Nephron progenitor cell (in vitro differentiated cells): ENCODE results near the gene ENDOV.
"Not testable (repeated sequence)": the region's sequence is repeated elsewhere in the genome, so short reads cannot be mapped to it uniquely, and the experiment has no call there.

Source experiments
- DNase-seq: peaks from one replicate; pipeline ENCODE4 v3.0.0; 2021
- H3K27ac Mint-ChIP-seq: 2 replicates; pipeline ENCODE4 v1.8.0; 2021; ENCODE audit warnings: mild to moderate bottlenecking, moderate library complexity, mixed read lengths
- H3K27me3 Mint-ChIP-seq: 2 replicates; pipeline ENCODE4 v1.8.0; 2021; ENCODE audit warnings: mild to moderate bottlenecking, low read depth, mixed read lengths; ENCODE audit not compliant: poor library complexity
- H3K36me3 Mint-ChIP-seq: 2 replicates; pipeline ENCODE4 v1.8.0; 2021; ENCODE audit warnings: low read depth, mixed read lengths
- H3K4me1 Mint-ChIP-seq: 2 replicates; pipeline ENCODE4 v1.8.0; 2021; ENCODE audit warnings: mixed read lengths
- H3K4me3 Mint-ChIP-seq: 2 replicates; pipeline ENCODE4 v1.8.0; 2021; ENCODE audit warnings: mild to moderate bottlenecking, moderate library complexity, mixed read lengths
- H3K9me3 Mint-ChIP-seq: 2 replicates; pipeline ENCODE4 v1.8.0; 2021; ENCODE audit warnings: mild to moderate bottlenecking, moderate library complexity, mixed read lengths
- CTCF ChIP-seq: fragments of 200-600 bp; sonication (generic); IDR thresholded peaks from 2 replicates; pipeline ENCODE4 v1.5.0; 2021; ENCODE audit warnings: antibody characterized with exemption

The ENDOV gene

GRCh38 chr17:80408872-80409271 is 6.1 kb upstream of the ENDOV start:
- Mint-ChIP-seq H3K27ac (no peak overlapping the region), H3K4me3 (no peak overlapping the region), H3K27me3 (peaks cover 49% of the 10 kb centered on the region), H3K9me3 (no peaks in the 10 kb centered on the region), H3K36me3 (no peaks in the 10 kb centered on the region), H3K4me1 (peaks cover 4% of the 10 kb centered on the region)
- no peak for TF ChIP-seq CTCF
- no peak for DNase-seq

- H3K9me3 Mint-ChIP-seq, result no peaks in the 10 kb centered on the region
- no peak for TF ChIP-seq CTCF
- peaks cover 12% of the 10 kb centered on the region for H3K4me1 Mint-ChIP-seq
- peaks cover 56% of the 10 kb centered on the region for H3K27me3 Mint-ChIP-seq
- DNase-seq, result no peak
- no peak overlapping the region for H3K4me3 Mint-ChIP-seq
- H3K27ac Mint-ChIP-seq, result no peak overlapping the region
- H3K36me3 Mint-ChIP-seq, result no peaks in the 10 kb centered on the region
Observed at GRCh38 chr17:80409626-80410025, 5.3 kb upstream of the ENDOV start.

- Mint-ChIP-seq H3K4me1 (peaks cover 15% of the 10 kb centered on the region), H3K27me3 (peaks cover 58% of the 10 kb centered on the region)
- not testable (repeated sequence) for DNase-seq, H3K36me3 Mint-ChIP-seq, H3K9me3 Mint-ChIP-seq, H3K4me3 Mint-ChIP-seq, H3K27ac Mint-ChIP-seq
Observed at GRCh38 chr17:80410441-80411087, 4.4 kb upstream of the ENDOV start.

GRCh38 chr17:80413771-80414507 is 1.0 kb upstream of the ENDOV start:
- Mint-ChIP-seq H3K27ac (peak overlapping the region; percentile 16), H3K4me3 (peak overlapping the region; percentile 91), H3K27me3 (peaks cover 56% of the 10 kb centered on the region), H3K9me3 (no peaks in the 10 kb centered on the region), H3K4me1 (peaks cover 40% of the 10 kb centered on the region), H3K36me3 (peaks cover 17% of the 10 kb centered on the region)
- no peak for TF ChIP-seq CTCF
- no peak for DNase-seq

- Mint-ChIP-seq H3K36me3 (peaks cover 17% of the 10 kb centered on the region), H3K4me3 (peak overlapping the region; percentile 91), H3K9me3 (no peaks in the 10 kb centered on the region), H3K27me3 (peaks cover 54% of the 10 kb centered on the region), H3K27ac (peak overlapping the region; percentile 16), H3K4me1 (peaks cover 40% of the 10 kb centered on the region)
- no peak for DNase-seq
- TF ChIP-seq CTCF, result no peak
Observed at GRCh38 chr17:80414508-80414802, 512 bp upstream of the ENDOV start.

GRCh38 chr17:80415626-80416137 is 715 bp downstream of the ENDOV start:
- H3K4me3 Mint-ChIP-seq, result peak overlapping the region; percentile 91
- H3K4me1 Mint-ChIP-seq, result peaks cover 40% of the 10 kb centered on the region
- no peak for TF ChIP-seq CTCF
- no peaks in the 10 kb centered on the region for H3K9me3 Mint-ChIP-seq
- DNase-seq, result no peak
- H3K27me3 Mint-ChIP-seq, result peaks cover 44% of the 10 kb centered on the region
- H3K27ac Mint-ChIP-seq, result peak overlapping the region; percentile 95
- H3K36me3 Mint-ChIP-seq, result peaks cover 17% of the 10 kb centered on the region
